NOMO-1 treated with dmso at 0.1 percent for 144 hours (cell line): ENCODE results near the gene KRTAP5-11.
"Not testable (repeated sequence)": the region's sequence is repeated elsewhere in the genome, so short reads cannot be mapped to it uniquely, and the experiment has no call there.

ENCODE experiments used
- DNase-seq: peaks from one replicate; lab custom pipeline; 2025; ENCODE audit not compliant: unreplicated experiment; lab: John Stamatoyannopoulos, UW

The KRTAP5-11 gene

GRCh38 chr11:71582309-71582895 is at the start of gene KRTAP5-11:
Gene KRTAP5-11 (minus strand): TSS chr11:71582875. CDS start chr11:71582837, 38 bp downstream.
- no peak for DNase-seq

- not testable (repeated sequence) for DNase-seq
These were observed 48.9 kb upstream of the KRTAP5-11 start for GRCh38 chr11:71631551-71631950.

GRCh38 chr11:71630071-71630470 is 47.4 kb upstream of the KRTAP5-11 start:
- DNase-seq = not testable (repeated sequence)

- DNase-seq = not testable (repeated sequence)
These were observed 46.3 kb upstream of the KRTAP5-11 start for GRCh38 chr11:71628943-71629342.

- not testable (repeated sequence) for DNase-seq
These were observed 40.6 kb upstream of the KRTAP5-11 start for GRCh38 chr11:71623226-71623625.

- not testable (repeated sequence) for DNase-seq
These were observed 39.9 kb upstream of the KRTAP5-11 start for GRCh38 chr11:71622561-71622960.

GRCh38 chr11:71615003-71615402 is 32.3 kb upstream of the KRTAP5-11 start:
- DNase-seq = not testable (repeated sequence)

- DNase-seq = not testable (repeated sequence)
These were observed 31.8 kb upstream of the KRTAP5-11 start for GRCh38 chr11:71614366-71614917.

GRCh38 chr11:71613931-71614330 is 31.3 kb upstream of the KRTAP5-11 start:
- DNase-seq = not testable (repeated sequence)

- DNase-seq = not testable (repeated sequence)
These were observed 28.7 kb upstream of the KRTAP5-11 start for GRCh38 chr11:71611218-71611910.

- not testable (repeated sequence) for DNase-seq
These were observed 25.6 kb upstream of the KRTAP5-11 start for GRCh38 chr11:71608272-71608671.

- DNase-seq = not testable (repeated sequence)
These were observed 25.0 kb upstream of the KRTAP5-11 start for GRCh38 chr11:71607520-71608216.

GRCh38 chr11:71606853-71607519 is 24.3 kb upstream of the KRTAP5-11 start:
- not testable (repeated sequence) for DNase-seq

GRCh38 chr11:71604798-71605488 is 22.3 kb upstream of the KRTAP5-11 start:
- DNase-seq = not testable (repeated sequence)

GRCh38 chr11:71603221-71603620 is 20.5 kb upstream of the KRTAP5-11 start:
- DNase-seq = not testable (repeated sequence)

GRCh38 chr11:71589546-71589920 is 6.9 kb upstream of the KRTAP5-11 start:
- not testable (repeated sequence) for DNase-seq

GRCh38 chr11:71588822-71589545 is 6.3 kb upstream of the KRTAP5-11 start:
- DNase-seq = not testable (repeated sequence)

GRCh38 chr11:71588314-71588713 is 5.6 kb upstream of the KRTAP5-11 start:
- not testable (repeated sequence) for DNase-seq

GRCh38 chr11:71585673-71586072 is 3.0 kb upstream of the KRTAP5-11 start:
- not testable (repeated sequence) for DNase-seq

- not testable (repeated sequence) for DNase-seq
These were observed 294 bp upstream of the KRTAP5-11 start for GRCh38 chr11:71582969-71583368.
